Neutrophil (primary cell): Measurements from ENCODE around the gene IFNGR1.

Source experiments
- H3K27ac ChIP-seq: fragments of 200-600 bp; sonication (generic); 2 replicates; pipeline ENCODE4 v1.5.1; 2016; ENCODE audit warnings: mild to moderate bottlenecking, moderate library complexity
- H3K27me3 ChIP-seq: fragments of 200-600 bp; sonication (generic); 2 replicates; pipeline ENCODE4 v1.6.0; 2016; ENCODE audit warnings: mild to moderate bottlenecking
- H3K36me3 ChIP-seq: fragments of 200-600 bp; sonication (generic); 2 replicates; pipeline ENCODE4 v1.5.1; 2017
- H3K4me1 ChIP-seq, 2 experiments: fragments of 200-600 bp in 1 of 2; sonication (generic) in 1 of 2; 1 replicate in 1 of 2; 2 replicates in 1 of 2; pipeline versions ENCODE4 v1.5.1 to v1.6.1; 2013 to 2016; ENCODE audit warnings: low read depth in 1 of 2, low read length in 1 of 2, mild to moderate bottlenecking in 1 of 2, moderate library complexity in 1 of 2; ENCODE audit not compliant: control insufficient read depth in 1 of 2, insufficient read depth in 1 of 2
- H3K4me3 ChIP-seq, 2 experiments: fragments of 200-600 bp in 1 of 2; sonication (generic) in 1 of 2; 1 replicate in 1 of 2; 2 replicates in 1 of 2; pipeline ENCODE4 v1.5.1; 2013 to 2016; ENCODE audit warnings: low read depth in 1 of 2, low read length in 1 of 2, mild to moderate bottlenecking in 1 of 2, moderate library complexity in 1 of 2
- H3K9me3 ChIP-seq: fragments of 200-600 bp; sonication (generic); 2 replicates; pipeline ENCODE4 v1.5.1; 2016
- TF ChIP-seq, protein P1 (sequence below): fragments of 200-600 bp; sonication (generic); IDR thresholded peaks from 2 replicates; pipeline ENCODE4 v1.5.1; 2016; ENCODE audit warnings: antibody characterized with exemption

The IFNGR1 gene

GRCh38 chr6:137181891-137182653 is 37.1 kb downstream of the IFNGR1 start:
- Histone ChIP-seq H3K36me3 (no peaks in the 10 kb centered on the region), H3K4me3 (no peak overlapping the region), H3K4me1 (peaks cover 5 to 22% of the 10 kb centered on the region in 2 experiments), H3K9me3 (peaks cover 28% of the 10 kb centered on the region), H3K27me3 (no peaks in the 10 kb centered on the region), H3K27ac (peak overlapping the region; percentile 65)
- TF ChIP-seq, protein P1, sequence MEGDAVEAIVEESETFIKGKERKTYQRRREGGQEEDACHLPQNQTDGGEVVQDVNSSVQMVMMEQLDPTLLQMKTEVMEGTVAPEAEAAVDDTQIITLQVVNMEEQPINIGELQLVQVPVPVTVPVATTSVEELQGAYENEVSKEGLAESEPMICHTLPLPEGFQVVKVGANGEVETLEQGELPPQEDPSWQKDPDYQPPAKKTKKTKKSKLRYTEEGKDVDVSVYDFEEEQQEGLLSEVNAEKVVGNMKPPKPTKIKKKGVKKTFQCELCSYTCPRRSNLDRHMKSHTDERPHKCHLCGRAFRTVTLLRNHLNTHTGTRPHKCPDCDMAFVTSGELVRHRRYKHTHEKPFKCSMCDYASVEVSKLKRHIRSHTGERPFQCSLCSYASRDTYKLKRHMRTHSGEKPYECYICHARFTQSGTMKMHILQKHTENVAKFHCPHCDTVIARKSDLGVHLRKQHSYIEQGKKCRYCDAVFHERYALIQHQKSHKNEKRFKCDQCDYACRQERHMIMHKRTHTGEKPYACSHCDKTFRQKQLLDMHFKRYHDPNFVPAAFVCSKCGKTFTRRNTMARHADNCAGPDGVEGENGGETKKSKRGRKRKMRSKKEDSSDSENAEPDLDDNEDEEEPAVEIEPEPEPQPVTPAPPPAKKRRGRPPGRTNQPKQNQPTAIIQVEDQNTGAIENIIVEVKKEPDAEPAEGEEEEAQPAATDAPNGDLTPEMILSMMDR: no peak

DNA sequence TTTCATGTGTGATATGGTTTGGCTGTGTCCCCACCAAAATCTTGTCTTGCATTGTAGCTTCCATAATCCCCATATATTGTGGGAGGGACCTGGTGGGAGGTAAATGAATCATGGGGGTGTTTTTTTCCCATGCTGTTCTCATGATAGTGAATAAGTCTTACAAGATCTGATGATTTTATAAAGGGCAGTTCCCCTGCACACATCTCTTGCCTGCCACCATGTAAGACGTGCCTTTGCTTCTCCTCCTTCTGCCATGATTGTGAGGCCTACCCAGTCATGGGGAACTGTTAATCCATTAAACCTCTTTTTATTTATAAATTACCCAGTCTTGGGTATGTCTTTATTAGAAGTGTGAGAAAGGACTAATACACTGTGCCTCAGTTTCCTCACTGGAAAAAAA is 41.6 kb downstream of the IFNGR1 start:
- Histone ChIP-seq H3K36me3 (no peaks in the 10 kb centered on the region), H3K27me3 (no peaks in the 10 kb centered on the region), H3K9me3 (peaks cover 5% of the 10 kb centered on the region), H3K4me3 (no peak overlapping the region), H3K4me1 (peaks cover 5 to 21% of the 10 kb centered on the region in 2 experiments), H3K27ac (no peak overlapping the region)
- TF ChIP-seq, protein P1: no peak

DNA sequence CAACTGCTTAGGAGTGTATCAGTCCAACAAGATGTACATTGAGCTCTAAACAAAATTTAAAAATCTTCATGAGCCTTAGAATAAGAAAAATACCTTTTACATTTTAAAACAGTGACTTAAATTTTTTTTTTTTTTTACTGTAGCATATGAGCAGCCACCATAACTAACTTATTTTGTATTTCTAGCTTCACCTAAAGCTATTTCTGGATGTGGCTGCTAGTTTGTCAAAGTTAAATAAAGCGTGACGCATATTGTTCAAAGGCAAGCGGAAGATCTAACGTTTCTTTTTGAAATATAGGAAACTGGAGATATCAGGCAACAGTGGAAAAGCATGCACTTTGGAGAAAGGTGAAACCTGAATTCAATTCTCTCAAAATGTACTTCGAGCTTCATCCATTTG is 42.5 kb downstream of the IFNGR1 start:
- Histone ChIP-seq H3K27me3 (no peaks in the 10 kb centered on the region), H3K4me3 (no peak overlapping the region)

GRCh38 chr6:137175868-137176245 is 43.3 kb downstream of the IFNGR1 start:
- Histone ChIP-seq H3K27ac (no peak overlapping the region), H3K27me3 (no peaks in the 10 kb centered on the region), H3K9me3 (no peaks in the 10 kb centered on the region), H3K4me3 (no peak overlapping the region), H3K4me1 (peaks cover 0 to 11% of the 10 kb centered on the region in 2 experiments), H3K36me3 (no peaks in the 10 kb centered on the region)
- TF ChIP-seq, protein P1: no peak

More for the DNA sequence above, 42.5 kb downstream of the IFNGR1 start:
- Histone ChIP-seq H3K27ac (no peak overlapping the region), H3K9me3 (no peaks in the 10 kb centered on the region), H3K4me1 (peaks cover 1 to 15% of the 10 kb centered on the region in 2 experiments), H3K36me3 (no peaks in the 10 kb centered on the region)
- TF ChIP-seq, protein P1: no peak

DNA sequence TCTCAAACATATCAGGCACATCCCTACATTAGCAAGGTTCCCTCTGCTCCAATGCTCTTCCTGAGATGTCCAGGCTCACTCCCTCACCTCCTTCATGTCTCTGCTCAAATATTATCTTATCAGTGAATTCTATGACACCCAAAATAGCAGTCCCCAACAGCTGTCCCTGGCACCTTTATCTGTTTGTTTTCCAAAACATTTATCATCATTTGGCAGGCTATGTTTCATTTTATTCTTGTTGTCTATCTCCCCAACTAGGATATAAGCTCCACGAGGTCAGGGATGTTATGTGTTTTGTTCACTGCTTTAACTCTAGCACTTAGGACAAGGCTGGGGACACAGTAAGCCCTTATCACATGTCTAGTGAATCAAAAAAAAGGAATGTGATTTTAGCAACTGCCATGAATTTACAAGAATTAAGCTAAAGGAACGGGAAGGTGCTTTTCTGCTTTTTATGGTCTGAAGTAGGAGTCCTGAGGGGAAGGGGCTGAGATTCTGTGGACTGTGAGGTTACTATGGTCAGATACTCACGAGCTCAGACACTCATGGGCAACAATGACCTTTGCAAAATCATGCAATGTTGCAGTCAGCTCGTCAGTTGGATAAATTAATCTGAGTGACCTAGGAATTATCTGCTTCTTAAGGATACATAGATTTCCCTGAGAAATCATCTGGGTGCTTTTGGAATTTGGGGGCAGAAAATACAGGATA is 43.9 kb downstream of the IFNGR1 start:
- Histone ChIP-seq H3K27ac (no peak overlapping the region), H3K36me3 (no peaks in the 10 kb centered on the region), H3K9me3 (no peaks in the 10 kb centered on the region), H3K4me3 (no peak overlapping the region), H3K4me1 (peaks cover 0 to 7% of the 10 kb centered on the region in 2 experiments), H3K27me3 (no peaks in the 10 kb centered on the region)
- TF ChIP-seq, protein P1: no peak
